ENCODE measurements around the gene RHOC.

The RHOC gene

DNA sequence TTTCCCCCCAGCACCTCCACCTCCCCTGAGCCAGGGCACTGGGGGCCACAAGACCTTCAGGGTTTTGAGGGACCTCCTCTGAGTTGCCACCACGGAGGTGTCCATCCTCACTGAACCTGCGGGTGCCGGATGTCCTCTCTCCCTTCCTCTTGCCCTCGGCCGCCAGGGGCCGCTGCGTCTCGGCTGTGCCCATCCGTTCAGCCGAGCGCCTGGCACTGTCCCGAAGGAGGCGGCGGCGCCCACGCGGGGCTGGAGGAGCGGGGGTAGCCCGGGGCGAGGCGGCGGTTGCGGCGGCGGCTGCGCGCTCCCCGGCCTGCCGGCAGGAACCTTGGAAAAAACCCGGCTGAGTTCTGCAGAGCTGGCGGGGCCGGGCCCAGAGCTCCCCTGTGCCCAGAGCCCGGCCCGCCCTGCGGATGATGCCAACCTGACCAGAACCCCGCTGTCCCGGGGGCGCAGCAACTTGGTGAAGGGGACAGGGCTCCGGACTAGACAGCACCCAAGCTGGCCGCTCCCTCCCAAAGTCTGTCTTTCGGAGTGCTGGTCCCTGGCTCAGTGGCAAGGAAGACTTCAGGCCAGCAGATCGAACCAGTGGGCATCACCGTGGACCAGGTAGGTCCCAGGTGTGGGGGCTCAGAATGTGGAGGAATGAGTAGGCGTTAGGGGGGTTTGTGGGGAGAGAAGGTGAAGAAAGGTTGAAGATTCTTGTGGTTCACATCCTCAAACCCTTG lies 11.9 kb upstream of the RHOC start:
- DNase-seq (ENCODE audit: extremely low spot score, insufficient read length, low read depth) (peak; percentile 49), FAIRE-seq (peak; percentile 31)

DNA sequence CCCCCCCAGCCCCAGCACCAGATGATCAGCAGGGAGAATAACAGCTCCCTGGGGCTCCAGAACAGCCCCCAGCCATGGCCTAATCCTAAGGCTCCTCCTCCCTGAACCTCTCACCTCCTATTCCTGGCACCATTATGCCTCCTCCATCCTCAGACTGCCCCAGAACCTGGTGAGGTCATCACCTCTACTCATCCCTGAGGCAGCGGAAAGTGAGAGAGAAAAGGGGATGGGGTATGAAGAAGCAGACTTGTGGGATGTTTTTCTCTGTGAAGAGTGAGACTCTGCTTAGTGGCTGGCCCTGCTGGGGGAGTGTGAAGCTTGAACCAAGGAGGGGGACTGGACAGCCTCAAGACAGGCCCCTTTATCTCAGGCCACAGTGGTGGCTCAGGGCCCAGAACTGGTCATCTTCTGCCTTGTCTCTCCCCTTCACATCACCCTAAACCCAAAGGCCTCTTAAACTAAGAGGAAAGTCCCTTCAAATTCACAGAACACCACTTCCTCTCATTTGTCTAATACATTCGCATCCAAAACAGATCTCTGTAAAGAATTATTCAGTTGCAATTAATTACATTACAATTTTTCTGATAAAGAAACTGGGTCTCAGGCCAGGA lies 10.4 kb upstream of the RHOC start:
- FAIRE-seq = no peak

DNA sequence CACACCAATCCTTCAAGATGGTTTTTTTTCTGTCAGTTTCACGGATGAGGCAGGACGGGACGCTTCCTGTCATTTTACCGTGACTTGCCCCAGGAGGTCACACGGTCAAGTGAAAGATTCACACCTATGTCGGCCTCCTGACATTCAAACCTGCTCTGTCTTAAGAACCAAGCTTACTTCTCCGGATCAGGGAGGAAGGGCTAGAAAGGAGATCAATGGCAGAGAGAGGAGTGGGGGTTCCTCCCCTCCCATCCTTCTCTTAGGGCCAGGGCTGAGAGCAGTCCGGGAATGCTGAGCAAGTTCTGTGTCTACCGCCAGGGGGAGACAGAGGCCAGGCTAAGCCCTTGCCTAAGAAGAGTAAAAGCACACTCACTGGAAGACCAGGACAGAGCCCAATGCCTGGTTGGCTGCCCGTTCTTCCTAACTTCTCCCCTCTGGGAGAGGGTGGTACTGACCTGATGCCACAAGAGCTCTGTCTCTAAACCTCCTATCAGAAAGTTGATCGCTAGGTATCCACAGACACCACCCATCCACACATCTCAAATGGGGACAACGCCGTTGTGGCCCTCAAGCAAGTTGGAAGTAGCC lies 9.3 kb upstream of the RHOC start:
- FAIRE-seq (peak; percentile 94), DNase-seq (ENCODE audit: extremely low spot score, insufficient read length, low read depth) (peak; percentile 51)

More for the DNA sequence above, 10.4 kb upstream of the RHOC start:
- DNase-seq (ENCODE audit: extremely low spot score, insufficient read length, low read depth) = no peak

DNA sequence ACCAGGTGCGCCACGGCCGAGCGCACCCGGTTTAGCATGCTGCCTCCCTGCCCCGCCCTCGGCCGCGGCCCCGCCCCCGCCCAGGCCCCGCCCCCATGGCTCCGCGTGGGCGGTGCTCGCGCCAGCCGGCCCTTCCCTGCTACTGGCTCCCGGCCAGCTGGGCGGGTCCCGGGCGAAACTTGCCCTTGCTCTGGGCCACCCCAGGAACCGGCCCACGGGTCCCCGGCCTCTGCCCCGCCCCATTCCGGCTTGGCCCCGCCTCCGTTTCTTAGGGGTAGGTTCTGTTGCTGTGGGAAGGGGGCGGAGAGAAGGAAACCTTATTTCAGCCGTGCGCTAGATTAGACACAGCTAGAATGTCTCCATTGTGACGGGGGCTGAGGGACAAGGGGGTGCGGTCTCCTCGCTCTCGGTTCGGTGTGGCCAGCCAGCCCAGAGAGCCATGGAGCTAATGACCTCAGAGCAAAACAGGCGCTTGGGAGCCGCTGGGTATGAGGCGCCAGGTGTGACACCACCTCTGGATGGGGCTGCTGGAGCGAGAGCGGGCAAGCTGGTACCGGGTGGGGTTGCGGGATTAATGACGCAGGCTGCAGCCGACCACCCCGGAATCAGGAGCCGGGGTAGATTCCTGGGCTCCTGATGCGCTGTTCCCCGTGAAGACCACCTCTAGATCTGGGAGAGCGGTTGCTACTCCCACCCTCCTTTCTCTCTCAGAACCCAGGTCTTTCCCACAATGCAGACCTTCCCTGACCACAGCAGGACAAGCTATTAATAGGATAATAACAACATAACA lies 8.5 kb upstream of the RHOC start, which contains the start of gene PPM1J:
TSS of gene PPM1J (minus strand) at position 69 of the 790 bp plus-strand sequence. CDS start at position 38, 31 bp downstream.
- FAIRE-seq (peak; percentile 89), DNase-seq (ENCODE audit: extremely low spot score, insufficient read length, low read depth) (peak; percentile 97)

DNA sequence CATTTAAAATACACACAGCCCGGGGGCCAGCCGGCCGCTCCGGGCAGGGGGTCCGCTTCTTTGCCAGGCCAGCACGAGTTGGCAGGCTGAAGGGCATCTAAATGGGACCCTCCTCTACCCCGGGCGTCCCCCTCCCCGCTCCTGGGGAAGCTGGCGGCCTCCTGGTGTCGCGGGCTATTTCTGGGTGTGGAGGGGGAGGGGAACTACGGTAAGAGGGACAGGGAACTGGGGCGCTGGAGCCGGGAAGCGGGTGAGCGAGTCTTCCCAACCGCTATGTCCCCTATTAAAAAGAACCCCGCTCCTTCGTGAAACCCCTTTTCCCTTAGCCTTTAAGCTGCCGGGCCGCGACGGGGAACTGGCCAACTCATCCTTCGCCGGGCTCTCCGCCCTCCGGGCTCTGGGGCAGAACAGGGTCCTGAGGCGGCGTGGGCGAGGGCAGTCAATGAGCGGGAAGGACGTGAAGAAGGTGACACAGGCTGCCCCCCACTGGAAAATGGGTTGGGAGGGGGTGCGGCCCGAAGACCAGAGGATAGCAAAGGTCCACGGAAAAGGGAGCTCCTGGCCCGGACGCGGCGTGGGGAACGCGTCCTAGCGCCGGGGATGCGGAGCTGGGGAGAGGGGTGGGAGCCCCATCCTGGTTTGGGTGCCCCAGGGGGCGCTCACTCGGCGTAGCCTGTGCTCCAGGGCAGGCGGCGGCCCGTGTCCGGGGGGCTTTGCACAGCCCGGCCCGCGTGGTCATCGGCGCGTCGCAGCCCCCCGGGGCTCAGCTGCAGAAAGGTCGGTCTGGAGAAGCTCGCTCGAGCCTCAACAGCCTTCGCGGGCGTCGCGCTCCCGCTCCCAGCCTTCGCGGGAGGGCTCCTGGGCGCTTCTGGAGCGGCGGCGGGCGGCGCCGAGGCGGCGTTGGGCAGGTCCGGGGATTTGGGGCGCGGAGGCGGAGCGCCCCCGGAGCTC lies 7.7 kb upstream of the RHOC start:
- no peak for FAIRE-seq

DNA sequence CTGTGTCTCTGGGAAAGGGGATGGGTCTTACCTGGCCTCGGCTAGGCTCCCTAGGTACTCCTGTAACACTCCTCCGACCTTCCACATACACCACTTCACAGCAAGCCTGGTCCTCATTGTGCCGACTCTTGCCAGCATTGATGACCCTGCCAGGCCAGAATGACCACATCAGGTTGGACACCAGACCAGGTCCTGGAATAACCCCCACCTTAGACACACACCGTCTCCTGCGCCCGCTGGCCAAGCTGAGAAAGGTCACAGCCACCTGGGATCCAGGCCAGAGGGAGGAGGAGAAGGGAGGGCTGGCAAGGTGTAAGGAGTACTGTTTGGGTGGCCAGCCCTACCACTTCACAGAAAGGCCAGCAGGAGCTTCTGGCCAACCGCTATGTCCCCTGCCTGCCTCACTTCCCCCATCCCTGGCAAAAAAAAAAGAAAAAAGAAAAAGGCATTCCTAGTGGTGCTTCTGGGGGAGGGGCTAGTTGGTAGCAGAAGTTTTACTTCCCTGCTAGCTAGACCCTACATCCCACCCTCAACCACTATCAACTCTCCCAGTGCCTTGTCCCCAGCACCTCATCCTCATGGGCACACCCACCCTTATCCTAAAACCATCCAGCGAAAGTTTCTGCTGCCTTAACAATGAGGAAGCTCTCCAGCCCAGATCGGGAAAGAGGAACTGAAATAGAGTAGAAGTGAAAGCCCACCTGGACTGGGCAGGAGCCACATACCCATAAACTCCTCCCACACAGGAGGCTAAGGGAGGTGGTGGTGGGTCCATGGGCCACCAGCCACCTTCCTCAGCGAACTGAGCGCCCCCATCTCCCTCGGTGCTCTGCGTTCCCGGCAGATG lies 6.8 kb upstream of the RHOC start:
- FAIRE-seq (peak; percentile 80), DNase-seq (ENCODE audit: extremely low spot score, insufficient read length, low read depth) (no peak)

More for the DNA sequence above, 7.7 kb upstream of the RHOC start:
- no peak for DNase-seq (ENCODE audit: extremely low spot score, insufficient read length, low read depth)

DNA sequence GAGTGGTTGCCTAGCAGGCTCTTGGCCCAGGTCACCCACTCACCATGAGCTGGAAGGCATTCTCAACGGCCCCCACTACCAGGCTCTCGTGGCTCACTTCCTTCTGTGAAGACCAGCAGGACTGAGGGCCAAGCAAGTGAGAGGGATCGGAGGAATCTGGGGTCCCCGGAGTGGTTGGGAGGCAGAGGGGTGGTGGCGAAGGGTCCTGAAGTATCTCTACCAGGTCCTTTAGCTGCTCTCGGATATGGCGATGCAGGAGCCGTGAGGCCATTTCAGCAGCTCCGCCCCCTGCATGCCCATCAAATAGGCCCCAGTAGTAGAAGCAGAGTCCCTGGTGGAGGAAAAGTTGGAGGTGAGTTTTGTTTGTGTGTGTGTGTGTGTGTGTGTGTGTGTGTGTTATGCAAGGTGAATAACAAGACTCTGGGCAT lies 5.8 kb upstream of the RHOC start:
- no peak for DNase-seq (ENCODE audit: extremely low spot score, insufficient read length, low read depth)
- FAIRE-seq = no peak

DNA sequence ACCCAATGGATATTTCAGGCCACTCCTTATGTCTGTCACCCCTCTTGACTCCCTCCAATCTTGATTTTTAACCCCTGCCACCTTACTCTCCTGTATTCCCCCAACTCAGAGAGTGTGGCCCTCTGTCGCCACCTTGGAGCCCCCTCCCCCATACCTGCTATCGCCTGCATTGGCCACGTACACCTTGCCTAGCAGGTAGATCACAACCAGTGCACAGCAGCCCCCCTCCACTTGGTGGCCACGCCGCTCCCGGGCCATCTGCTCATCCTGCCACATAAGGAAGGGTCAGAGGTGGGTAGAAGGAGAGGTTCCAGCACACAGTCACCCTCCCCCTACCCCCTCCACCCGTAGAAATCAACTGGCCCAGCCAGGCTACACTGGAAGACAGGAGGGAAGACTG lies 5.3 kb upstream of the RHOC start:
- no peak for DNase-seq (ENCODE audit: extremely low spot score, insufficient read length, low read depth)
- FAIRE-seq = no peak

DNA sequence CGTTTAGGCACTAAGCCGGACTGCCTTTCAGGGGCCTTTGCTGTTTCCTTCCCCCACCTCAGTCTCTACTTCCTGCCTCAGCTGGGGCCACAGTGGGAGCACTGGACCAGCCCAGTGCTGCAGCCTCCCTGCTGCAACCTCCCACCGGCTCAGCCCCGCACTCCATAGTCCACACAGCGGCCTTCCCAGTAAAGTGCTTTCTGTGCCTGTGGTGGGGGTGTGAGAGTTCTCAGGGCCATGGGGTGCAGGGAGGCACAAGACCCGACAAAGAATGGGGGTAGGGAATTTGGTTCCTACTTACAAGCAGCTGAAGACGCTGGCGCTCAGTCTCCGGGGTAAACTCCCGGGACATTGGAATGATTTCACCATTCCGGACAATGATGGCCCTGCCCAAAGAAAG lies 4.7 kb upstream of the RHOC start:
- DNase-seq (ENCODE audit: extremely low spot score, insufficient read length, low read depth) (no peak), FAIRE-seq (no peak)

DNA sequence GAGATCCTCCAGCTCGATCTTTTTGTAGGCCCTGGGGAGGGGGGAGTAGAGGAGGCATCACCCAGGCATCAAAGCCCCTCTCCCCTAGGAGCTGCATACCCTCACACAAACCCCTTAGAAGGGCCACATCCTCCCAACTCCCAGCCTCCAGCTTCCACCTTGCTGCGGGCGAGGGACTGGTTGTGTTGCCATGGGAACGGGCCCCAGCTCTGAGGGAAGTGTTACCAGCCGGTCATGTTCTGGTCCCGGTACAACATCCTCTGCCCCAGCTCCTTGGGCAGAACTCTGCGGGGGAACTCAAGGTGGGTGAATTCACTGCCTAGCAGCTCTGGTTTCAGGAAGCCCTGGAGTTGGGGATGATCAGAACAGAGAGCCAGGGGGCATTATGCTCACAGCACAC lies 4.1 kb upstream of the RHOC start:
- DNase-seq (ENCODE audit: extremely low spot score, insufficient read length, low read depth) = no peak
- FAIRE-seq = no peak

DNA sequence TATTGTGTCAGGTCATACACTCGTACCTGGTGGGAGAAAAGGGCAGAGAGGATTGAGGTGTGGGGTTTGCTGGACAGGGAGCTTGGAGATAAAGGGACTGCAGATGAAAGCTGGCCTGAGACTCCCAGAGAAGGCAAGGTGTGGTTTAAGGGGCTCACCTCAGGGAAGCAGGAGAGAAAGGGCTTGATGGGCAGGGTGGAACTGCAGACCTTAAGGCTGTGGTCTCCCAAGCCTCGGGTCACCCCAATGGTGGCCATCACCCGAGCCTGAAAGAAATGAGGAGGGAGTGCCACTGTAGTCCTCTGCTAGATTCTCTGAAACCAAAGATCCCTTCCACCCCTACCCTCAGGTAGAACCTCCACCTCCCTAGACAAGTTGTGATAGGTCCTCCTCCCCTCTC lies 3.7 kb upstream of the RHOC start:
- DNase-seq (ENCODE audit: extremely low spot score, insufficient read length, low read depth) (no peak), FAIRE-seq (no peak)

DNA sequence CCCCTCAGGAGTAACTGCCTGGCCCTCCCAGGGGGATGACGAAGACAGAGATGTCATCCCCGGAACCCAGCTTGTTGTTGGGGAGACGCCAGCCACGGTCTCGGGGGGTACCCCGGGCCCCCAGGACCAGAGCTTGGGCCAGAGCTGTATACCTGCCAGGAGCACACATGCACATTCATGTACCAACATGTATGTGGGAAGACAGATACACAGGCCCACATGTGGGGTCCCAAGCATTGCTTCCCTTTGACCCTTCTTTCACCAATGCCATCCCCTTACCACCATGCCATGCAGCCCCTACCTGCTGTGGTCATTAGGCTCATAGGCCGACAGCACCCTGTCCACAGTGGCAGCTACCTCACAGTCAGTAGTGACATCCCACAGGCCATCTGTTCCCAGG lies 3.2 kb upstream of the RHOC start:
- DNase-seq (ENCODE audit: extremely low spot score, insufficient read length, low read depth) (no peak), FAIRE-seq (no peak)

DNA sequence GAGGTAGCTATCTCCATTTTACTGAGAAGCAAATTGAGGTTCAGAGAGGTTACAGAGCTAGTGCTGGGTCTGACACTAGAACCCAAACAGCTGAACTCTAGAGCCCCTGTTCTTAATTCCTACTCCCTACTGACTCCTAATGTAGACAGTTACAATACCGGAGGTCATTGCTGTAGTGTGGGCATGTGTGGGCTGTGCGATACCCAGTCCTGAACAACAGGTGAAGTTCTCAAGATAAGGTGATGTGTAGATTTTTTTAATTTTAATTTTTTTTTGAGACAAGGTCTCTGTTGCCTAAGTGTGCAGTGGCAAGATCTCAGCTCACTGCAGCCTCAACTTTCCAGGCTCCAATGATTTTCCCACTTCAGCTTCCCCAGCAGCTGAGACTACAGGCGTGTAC lies 1.6 kb upstream of the RHOC start:
- FAIRE-seq (no peak), DNase-seq (ENCODE audit: extremely low spot score, insufficient read length, low read depth) (no peak)

DNA sequence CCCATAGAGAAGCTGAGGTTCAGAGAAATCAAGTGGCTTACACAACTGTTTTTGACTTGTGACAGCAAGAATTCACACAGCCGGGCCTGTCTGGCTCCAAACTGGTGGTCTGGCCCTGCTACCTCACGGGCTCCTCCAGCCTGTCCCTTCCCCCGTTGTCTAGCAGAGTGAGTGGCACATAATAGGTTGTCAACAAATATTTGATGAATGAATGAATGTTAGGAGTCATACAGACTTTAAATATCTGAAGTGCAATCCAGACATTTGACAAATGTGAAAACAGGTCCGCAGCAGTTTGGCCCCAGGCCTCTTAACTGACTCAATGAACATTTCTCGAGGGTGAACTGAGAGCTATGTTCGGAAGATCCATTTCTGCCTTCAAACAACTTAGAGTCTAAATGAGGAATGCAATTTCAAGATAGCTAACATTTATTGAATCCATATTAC lies 1.1 kb upstream of the RHOC start:
- FAIRE-seq (no peak), DNase-seq (ENCODE audit: extremely low spot score, insufficient read length, low read depth) (no peak)

DNA sequence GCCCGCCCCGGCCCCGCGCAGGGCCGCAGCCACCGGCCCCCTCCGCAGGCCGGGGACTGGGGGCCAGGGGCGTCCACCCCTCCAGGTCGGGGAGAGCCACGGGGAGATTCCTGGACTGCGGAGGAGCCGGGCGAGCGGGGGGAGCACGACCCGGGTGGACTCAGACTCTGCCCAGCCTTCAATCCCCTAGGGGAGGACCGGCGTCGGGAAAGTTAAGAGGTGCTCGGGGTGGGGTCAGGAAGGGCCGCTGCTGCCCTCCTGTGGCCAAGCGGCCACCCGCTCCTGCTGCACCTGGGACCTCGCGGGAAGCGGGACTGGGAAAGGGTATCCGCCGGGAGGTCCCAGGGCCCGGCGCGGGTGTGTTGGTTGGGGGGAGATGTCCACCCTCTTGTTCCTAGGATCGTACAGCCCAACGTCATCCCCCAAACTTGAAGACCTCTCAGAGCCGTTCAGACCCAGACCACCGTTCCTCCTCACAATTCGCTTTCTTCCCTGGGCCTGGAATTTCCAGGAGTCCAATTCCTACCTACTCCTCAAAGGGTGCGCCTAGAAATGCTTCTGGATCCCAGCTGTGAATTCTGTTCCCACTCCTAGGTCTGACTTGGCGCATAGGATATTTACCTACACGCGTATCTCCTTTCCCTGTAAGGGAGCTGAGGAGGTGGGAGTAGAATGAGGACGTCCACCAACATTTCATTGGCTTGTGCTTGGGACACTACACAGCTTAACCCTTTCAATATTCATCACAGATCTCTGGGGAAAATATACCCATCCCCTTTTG lies 484 bp upstream of the RHOC start:
- DNase-seq (ENCODE audit: extremely low spot score, insufficient read length, low read depth) (peak; percentile 70), FAIRE-seq (peak; percentile 44)

DNA sequence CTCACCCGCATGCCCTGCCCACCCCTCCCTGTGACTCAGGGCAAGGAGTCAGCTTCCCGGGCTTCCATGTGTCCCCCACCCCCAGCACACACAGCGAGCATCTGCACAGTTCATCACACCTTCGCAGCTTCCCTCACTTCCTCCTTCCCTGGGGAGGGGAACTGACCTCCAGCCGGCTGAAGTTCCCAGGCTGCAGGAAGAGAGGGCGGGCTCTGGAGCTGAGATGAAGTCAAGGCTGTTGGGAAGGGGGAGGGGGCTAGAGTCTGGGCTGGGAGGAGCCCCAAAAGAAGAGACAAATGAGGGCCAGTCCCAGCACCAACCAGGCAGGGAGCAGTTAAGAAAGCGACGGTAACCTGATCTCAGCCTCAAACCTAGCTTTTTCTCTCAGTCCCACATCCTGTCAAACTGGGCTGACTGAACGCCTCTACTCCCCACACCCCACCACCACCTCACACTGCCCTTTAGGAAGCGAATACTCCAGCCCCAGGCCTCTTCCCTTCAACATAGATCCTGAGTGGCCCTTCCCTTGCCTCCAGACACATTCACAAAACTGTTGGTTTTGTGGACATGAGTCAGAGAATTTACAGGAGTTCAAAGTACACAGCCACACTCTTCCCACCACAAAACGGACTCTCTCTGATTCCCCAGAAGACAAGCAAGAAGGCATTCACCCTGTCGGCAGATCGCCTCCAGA lies 1.8 kb downstream of the RHOC start:
- FAIRE-seq = peak; percentile 89

DNA sequence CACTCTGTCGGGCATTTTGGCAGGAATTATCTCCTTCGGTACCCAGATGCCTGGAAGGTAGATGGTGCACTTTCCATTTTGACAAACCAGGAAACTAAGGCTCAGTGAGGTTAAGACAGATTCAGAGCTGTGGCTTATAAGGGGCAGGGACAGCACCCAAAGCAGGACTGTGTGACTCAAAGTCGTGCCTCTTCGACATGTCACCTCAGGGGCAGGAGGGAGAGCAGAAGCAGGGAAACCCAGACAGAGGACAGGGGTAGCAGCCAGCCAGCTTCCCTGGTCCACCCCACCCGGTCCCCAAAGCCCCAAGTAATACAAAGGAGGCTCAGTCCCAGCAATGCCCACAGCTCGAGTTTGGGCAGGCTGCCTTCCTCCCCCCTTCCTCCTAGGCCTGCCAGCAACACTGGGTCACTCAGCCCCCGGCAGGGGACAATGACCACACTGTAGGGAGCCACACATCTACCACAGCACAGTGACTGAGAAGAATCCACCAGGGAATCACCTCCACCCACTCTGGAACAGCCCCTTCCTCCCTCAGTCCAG lies 2.5 kb downstream of the RHOC start:
- FAIRE-seq = no peak
- DNase-seq (ENCODE audit: extremely low spot score, insufficient read length, low read depth) = no peak

More for the DNA sequence above, 1.8 kb downstream of the RHOC start:
- DNase-seq (ENCODE audit: extremely low spot score, insufficient read length, low read depth) = peak; percentile 71

All from GM18507 (cell line).